Measurements from ENCODE around the gene ZMYM3.
A peak's percentile ranks its signal among the peaks of the same experiment; 100 is the strongest.

DNA sequence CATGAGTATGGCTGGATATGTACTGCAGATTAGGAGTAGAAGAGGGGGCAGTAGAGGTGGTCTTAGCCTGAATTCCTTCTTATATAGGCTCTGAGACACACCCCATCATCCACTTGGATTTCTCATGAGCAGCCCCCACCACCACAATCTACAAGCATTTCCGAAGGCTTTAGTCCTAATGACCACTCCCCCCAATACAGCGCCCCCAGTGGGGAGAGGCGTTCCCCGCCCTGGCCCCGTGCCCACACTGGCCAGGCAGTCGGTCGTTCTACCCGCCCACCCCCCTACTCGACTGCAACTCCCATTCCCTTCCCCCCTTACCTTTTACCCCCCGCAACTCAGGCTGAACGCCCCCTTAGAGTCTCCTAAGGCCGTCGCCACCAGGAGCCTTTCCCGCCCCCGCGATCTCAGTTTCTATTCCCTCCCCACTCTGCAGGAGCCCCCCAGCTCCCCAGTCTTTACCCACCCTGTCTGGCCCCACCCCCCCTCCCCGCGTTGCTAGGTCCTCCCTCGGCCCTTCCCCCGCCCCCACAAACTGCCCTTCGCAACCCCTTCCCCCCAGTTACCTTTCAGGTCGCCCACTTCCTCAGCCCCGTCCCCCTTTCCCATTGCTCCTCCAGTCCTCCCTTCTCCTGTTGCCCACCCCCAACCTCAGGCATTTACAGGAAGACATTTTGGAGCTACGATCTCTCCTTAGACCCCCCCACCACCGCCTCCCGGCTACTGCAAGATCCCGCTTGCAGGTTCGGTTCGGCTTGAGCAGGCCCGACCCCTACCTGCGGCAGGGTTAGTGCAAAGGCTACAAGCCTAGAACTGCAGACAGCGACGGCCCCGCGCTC lies 468 bp downstream of the ZMYM3 start:
- TF ChIP-seq, protein P1, sequence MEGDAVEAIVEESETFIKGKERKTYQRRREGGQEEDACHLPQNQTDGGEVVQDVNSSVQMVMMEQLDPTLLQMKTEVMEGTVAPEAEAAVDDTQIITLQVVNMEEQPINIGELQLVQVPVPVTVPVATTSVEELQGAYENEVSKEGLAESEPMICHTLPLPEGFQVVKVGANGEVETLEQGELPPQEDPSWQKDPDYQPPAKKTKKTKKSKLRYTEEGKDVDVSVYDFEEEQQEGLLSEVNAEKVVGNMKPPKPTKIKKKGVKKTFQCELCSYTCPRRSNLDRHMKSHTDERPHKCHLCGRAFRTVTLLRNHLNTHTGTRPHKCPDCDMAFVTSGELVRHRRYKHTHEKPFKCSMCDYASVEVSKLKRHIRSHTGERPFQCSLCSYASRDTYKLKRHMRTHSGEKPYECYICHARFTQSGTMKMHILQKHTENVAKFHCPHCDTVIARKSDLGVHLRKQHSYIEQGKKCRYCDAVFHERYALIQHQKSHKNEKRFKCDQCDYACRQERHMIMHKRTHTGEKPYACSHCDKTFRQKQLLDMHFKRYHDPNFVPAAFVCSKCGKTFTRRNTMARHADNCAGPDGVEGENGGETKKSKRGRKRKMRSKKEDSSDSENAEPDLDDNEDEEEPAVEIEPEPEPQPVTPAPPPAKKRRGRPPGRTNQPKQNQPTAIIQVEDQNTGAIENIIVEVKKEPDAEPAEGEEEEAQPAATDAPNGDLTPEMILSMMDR (IDR thresholded peaks at IDR 0.05) = peak; percentile 4 to 38 (median 17)
- TF ChIP-seq POLR2A (IDR thresholded peaks at IDR 0.05) = no peak
